OCI-LY7 (cell line): ENCODE measurements around the gene ANLN.

Experiments
- CTCF ChIP-seq: fragments of 200-600 bp; sonication (generic); conservative IDR thresholded peaks from 2 replicates; pipeline ENCODE4 v1.5.1; 2014; ENCODE audit warnings: mild to moderate bottlenecking, antibody characterized with exemption, low read length, moderate library complexity, mixed read lengths
- EZH2phosphoT487 ChIP-seq: fragments of 200-600 bp; sonication (generic); IDR thresholded peaks from 2 replicates; pipeline ENCODE4 v1.6.1; 2018; ENCODE audit warnings: low read depth, borderline replicate concordance, mild to moderate bottlenecking, mixed run types, antibody characterized with exemption, low read length, moderate library complexity, mixed read lengths

GRCh38 chr7:36391436-36392198 is 2.0 kb downstream of the ANLN start:
- TF ChIP-seq CTCF, result no peak
- TF ChIP-seq EZH2phosphoT487, result no peak
